Lower leg skin (tissue), 4 donors: Measurements from ENCODE around the gene TSHZ2. TPM values are rescaled to one million over a fixed set of nuclear protein-coding genes. Genes with fewer than 3 reads are reported as not detected.

ENCODE experiments used
- DNase-seq, 2 donors: peaks; one replicate each; pipeline ENCODE4 v3.0.0-alpha.2; 2019; ENCODE audit warnings: low spot score in 2 of 2
- H3K4me3 ChIP-seq: fragments of 200-600 bp; sonication (generic); 2 replicates; pipeline ENCODE4 v1.5.1; 2017; ENCODE audit warnings: mild to moderate bottlenecking, low read depth; ENCODE audit not compliant: poor library complexity, severe bottlenecking
- POLR2A ChIP-seq, 2 donors: fragments of 450-650 bp; IDR thresholded peaks; one replicate each; pipeline ENCODE4 v1.6.1; 2016 to 2017; ENCODE audit warnings: antibody characterized with exemption in 2 of 2, mild to moderate bottlenecking in 1 of 2, moderate library complexity in 1 of 2
- WGBS, 2 donors: methylation state at CpG; one replicate each; pipeline ENCODE4 v1.1.5; 2018; 5-methylcytosine and 5-hydroxymethylcytosine counted together
- intact Hi-C: fragments of 100-400 bp; cut with DNase I; formaldehyde crosslinking; loops from one replicate; pipeline ENCODE4 v1.15.0; 2023; ENCODE audit warnings: low total_unique reads
- total RNA-seq, 4 donors: library from RNA; depleted of rRNA; stranded (reverse); fragments of >200 nt; gene quantifications; one replicate each; pipeline ENCODE4 v1.1.0, GENCODE V29; 2016
- TF ChIP-seq, protein P1 (sequence below), 3 donors: fragments of 450-650 bp; IDR thresholded peaks; one replicate each; pipeline ENCODE4 v1.5.1; 2016; ENCODE audit warnings: antibody characterized with exemption in 3 of 3, mild to moderate bottlenecking in 3 of 3, moderate library complexity in 2 of 3

Gene TSHZ2
- total RNA-seq, 4 donors from 2014 or later: 8.1 to 25.7 (median 10.5) TPM

DNA sequence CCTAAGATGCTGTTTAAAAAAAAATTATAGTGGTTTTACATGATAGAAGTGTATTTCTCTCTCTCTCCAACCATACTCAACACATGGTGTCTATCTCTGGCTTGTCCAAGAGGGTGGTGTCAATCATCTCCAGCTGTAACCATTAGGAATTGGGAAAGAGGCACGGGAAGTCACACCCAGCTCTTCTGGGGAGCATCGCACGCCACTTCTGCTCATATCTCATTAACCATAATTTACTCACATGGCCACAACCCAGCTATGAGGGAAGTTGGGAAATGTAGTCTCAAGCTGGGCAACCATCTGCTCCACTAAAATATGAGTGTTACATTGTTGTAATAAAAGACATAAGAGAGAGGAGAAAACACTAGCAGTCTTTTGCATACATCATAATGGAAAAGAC is 30.4 kb upstream of the TSHZ2 start:
- 46 to 62% methylated on average over 3 of the region's 3 CpGs for WGBS, 2 donors
- no peak overlapping the region for H3K4me3 ChIP-seq
- DNase-seq: peak in 1 of 2 donors; percentile 29
- TF ChIP-seq, protein P1, sequence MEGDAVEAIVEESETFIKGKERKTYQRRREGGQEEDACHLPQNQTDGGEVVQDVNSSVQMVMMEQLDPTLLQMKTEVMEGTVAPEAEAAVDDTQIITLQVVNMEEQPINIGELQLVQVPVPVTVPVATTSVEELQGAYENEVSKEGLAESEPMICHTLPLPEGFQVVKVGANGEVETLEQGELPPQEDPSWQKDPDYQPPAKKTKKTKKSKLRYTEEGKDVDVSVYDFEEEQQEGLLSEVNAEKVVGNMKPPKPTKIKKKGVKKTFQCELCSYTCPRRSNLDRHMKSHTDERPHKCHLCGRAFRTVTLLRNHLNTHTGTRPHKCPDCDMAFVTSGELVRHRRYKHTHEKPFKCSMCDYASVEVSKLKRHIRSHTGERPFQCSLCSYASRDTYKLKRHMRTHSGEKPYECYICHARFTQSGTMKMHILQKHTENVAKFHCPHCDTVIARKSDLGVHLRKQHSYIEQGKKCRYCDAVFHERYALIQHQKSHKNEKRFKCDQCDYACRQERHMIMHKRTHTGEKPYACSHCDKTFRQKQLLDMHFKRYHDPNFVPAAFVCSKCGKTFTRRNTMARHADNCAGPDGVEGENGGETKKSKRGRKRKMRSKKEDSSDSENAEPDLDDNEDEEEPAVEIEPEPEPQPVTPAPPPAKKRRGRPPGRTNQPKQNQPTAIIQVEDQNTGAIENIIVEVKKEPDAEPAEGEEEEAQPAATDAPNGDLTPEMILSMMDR (IDR thresholded peaks at IDR 0.05): no peak
- TF ChIP-seq POLR2A (IDR thresholded peaks at IDR 0.05): no peak
- intact Hi-C loops: no loop called here

DNA sequence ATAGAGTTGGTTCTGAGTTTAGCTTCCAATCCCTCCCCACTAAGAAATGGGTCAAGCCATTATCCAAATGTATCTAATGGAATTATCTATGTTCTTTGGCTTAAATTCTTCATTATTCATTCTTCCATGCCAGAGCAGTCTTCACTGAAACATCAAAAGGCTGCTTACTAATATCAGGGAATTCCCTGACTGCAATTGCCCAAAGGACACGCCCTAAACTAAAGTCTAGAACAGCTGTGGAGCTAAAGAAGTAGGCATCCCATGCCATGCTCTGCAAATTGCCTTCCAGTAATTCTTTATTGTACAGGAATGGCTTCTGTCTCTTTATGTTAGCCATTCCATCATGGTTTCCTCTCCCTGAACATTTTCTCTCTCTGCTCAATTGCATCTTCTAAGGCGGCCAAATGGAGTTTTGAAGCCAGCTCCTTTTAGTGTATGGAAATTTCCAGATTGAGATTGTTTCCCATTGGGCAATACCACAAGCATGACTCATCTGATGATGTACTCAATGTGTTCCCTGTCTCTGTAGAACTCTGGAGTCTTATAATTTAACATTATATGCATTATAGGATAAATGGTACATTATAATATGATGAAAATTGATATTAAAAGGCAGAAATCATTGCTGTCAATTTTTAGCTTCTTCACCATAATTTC is 28.8 kb upstream of the TSHZ2 start:
- TF ChIP-seq POLR2A (IDR thresholded peaks at IDR 0.05): no peak
- TF ChIP-seq, protein P1 (IDR thresholded peaks at IDR 0.05): no peak
- 24 to 37% methylated on average over 2 of the region's 2 CpGs for WGBS, 2 donors
- DNase-seq: peak in 1 of 2 donors; percentile 30
- intact Hi-C loops: no loop called here
- no peak overlapping the region for H3K4me3 ChIP-seq

DNA sequence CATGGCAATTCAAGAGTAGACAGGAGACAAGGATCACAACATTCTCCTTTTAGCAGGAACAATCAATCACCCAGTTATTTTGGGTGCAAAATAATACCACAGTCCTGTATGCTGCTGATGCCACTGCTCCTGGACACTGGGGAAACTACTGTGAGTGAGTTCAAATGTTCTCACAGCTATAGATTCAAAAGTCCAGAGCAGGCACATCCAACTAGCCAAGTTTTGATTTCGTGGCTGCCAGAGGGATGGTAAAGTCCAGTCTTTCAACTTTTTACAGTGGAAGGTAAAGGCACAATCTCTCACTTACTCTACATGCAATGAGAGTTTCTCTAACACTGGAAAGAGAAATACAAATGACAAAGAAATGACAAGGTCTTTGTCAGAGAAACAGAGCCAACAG is 26.9 kb upstream of the TSHZ2 start:
- TF ChIP-seq POLR2A (IDR thresholded peaks at IDR 0.05): no peak
- TF ChIP-seq, protein P1 (IDR thresholded peaks at IDR 0.05): no peak
- DNase-seq: no peak
- WGBS, 2 donors: 57 to 75% methylated on average over 1 of the region's 1 CpG

DNA sequence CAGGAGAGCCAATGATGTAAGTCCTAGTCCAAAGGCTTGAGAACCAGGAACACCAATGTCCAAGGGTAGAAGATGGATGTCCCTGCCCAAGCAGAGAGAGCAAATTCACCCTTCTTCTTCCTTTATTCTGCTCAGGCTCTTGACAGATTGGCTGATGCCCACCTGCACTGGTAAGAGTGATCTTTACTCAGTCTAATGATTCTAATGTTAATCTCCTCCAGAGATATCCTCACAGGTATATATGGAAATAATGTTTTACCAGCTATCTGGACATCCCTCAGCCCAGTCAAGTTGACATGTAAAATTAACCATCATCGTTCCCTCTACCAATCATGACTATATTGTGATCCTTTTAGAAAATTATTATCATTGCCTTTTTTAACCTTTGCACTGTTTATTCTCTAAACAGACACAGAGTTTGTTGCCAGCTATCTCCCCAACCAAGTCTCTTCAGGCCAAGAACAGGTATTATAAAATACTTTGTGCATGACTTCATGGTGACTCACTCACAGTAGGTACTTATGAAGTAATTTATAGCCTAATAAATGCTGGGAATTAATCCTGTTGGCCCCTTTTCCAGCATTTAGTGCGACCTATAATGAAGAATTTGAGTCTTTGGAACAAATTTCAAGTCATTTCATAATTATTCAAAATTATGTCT is 26.2 kb upstream of the TSHZ2 start:
- no peak overlapping the region for H3K4me3 ChIP-seq
- no peak for DNase-seq
- 41 to 66% methylated on average over 2 of the region's 2 CpGs for WGBS, 2 donors
- TF ChIP-seq POLR2A (IDR thresholded peaks at IDR 0.05): no peak
- TF ChIP-seq, protein P1 (IDR thresholded peaks at IDR 0.05): no peak
- intact Hi-C loops: no loop called here

More for the DNA sequence above, 26.9 kb upstream of the TSHZ2 start:
- no peak overlapping the region for H3K4me3 ChIP-seq
- intact Hi-C loops: no loop called here

DNA sequence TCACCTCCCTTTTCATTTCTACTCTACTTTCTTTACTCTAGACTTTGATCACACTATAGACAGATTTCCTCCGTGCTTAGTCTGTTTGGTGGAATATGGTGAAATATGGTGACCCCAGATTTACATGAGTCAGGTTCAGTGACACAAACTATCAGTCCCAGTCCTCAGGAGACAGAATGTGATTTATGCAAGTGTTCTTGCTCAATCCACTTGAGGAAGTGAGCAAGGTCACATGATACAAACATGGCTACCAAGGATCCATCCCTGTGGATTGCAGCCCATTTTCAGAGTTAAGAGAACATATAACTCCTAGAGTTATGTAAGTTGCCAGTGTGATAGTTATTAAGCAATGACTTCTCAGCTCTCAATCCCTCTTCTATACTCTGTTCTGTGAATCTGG is 23.7 kb upstream of the TSHZ2 start:
- intact Hi-C loops: no loop called here
- TF ChIP-seq POLR2A (IDR thresholded peaks at IDR 0.05): no peak
- TF ChIP-seq, protein P1 (IDR thresholded peaks at IDR 0.05): no peak
- no peak overlapping the region for H3K4me3 ChIP-seq
- DNase-seq: no peak
- 90 to 91% methylated on average over 1 of the region's 1 CpG for WGBS, 2 donors
